Measurements from ENCODE around the gene CBARP. TPM values are rescaled to one million over a fixed set of nuclear protein-coding genes. Genes with fewer than 3 reads are reported as not detected.

CBARP gene
- total RNA-seq, 1 experiment from 2014 or later = 23.8 TPM

GRCh38 chr19:1276628-1277022 is 38.8 kb upstream of the CBARP start:
- no peak overlapping the region for H2AFZ ChIP-seq (ENCODE audit: low read depth, low read length, poor library complexity, severe bottlenecking)
- H3K4me1 ChIP-seq (ENCODE audit: control insufficient read depth in 1 of 2, insufficient read depth in 2 of 2, low read length in 2 of 2) = peaks cover 17 to 43% of the 10 kb centered on the region in 2 experiments
- intact Hi-C loops (cut with micrococcal nuclease) = loop anchor here (10.0 kb wide), 1 partner anchor 128 kb away; the partner anchor contains the start of genes DAZAP1 and GAMT
- peaks cover 20 to 30% of the 10 kb centered on the region in 2 experiments; a peak in 3 of 4 replicates for H3K36me3 ChIP-seq (ENCODE audit: control insufficient read depth in 1 of 2, insufficient read depth in 2 of 2, low read length in 2 of 2)
- ATAC-seq = no peak
- peak overlapping the region; percentile 100 for H3K27ac ChIP-seq (ENCODE audit: low read depth, low read length)
- H3K27me3 ChIP-seq (ENCODE audit: insufficient read depth, low read length) = no peaks in the 10 kb centered on the region
- H3K79me2 ChIP-seq (ENCODE audit: insufficient read depth, low read length) = peaks cover 51% of the 10 kb centered on the region
- no peaks in the 10 kb centered on the region for H4K20me1 ChIP-seq (ENCODE audit: insufficient read depth)
- H3K9ac ChIP-seq (ENCODE audit: low read length) = peak overlapping the region; percentile 97
- DNase-seq (ENCODE audit: low read depth, low spot score) = no peak
- peak overlapping the region; percentile 99 for H3K4me2 ChIP-seq (ENCODE audit: low read length)
- BruUV-seq (replicated peaks) = no TSS peak
- ChIA-PET CTCF (no interaction called here), POLR2A (no interaction called here), RAD21 (ENCODE audit: low non-redundant PET in 1 of 2, low total read pairs in 2 of 2, uncharacterized antibody in 2 of 2, unreplicated experiment in 2 of 2) (no interaction called here)
- TF ChIP-seq FOSL1 (IDR thresholded peaks at IDR 0.05; ENCODE audit: low read depth) (no peak), ZFX (IDR thresholded peaks at IDR 0.05) (no peak), POLR2A (IDR thresholded peaks at IDR 0.05; ENCODE audit: borderline replicate concordance, extremely low read depth, insufficient read depth, insufficient read length) (no peak)
- TF ChIP-seq, protein P1, sequence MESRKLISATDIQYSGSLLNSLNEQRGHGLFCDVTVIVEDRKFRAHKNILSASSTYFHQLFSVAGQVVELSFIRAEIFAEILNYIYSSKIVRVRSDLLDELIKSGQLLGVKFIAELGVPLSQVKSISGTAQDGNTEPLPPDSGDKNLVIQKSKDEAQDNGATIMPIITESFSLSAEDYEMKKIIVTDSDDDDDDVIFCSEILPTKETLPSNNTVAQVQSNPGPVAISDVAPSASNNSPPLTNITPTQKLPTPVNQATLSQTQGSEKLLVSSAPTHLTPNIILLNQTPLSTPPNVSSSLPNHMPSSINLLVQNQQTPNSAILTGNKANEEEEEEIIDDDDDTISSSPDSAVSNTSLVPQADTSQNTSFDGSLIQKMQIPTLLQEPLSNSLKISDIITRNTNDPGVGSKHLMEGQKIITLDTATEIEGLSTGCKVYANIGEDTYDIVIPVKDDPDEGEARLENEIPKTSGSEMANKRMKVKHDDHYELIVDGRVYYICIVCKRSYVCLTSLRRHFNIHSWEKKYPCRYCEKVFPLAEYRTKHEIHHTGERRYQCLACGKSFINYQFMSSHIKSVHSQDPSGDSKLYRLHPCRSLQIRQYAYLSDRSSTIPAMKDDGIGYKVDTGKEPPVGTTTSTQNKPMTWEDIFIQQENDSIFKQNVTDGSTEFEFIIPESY (IDR thresholded peaks at IDR 0.05; ENCODE audit: extremely low read depth, insufficient replicate concordance, low read length) = no peak
- no peaks in the 10 kb centered on the region for H3K9me2 ChIP-seq (ENCODE audit: insufficient read depth)
- H3K4me3 ChIP-seq (replicated peaks in 1 of 2; ENCODE audit: low read depth in 1 of 2, low read length in 2 of 2) = peak overlapping the region; percentile 84 to 85
- H3K9me3 ChIP-seq (ENCODE audit: control insufficient read depth in 1 of 2, insufficient read depth in 1 of 2, low read depth in 1 of 2, low read length in 2 of 2) = no peaks in the 10 kb centered on the region

DNA sequence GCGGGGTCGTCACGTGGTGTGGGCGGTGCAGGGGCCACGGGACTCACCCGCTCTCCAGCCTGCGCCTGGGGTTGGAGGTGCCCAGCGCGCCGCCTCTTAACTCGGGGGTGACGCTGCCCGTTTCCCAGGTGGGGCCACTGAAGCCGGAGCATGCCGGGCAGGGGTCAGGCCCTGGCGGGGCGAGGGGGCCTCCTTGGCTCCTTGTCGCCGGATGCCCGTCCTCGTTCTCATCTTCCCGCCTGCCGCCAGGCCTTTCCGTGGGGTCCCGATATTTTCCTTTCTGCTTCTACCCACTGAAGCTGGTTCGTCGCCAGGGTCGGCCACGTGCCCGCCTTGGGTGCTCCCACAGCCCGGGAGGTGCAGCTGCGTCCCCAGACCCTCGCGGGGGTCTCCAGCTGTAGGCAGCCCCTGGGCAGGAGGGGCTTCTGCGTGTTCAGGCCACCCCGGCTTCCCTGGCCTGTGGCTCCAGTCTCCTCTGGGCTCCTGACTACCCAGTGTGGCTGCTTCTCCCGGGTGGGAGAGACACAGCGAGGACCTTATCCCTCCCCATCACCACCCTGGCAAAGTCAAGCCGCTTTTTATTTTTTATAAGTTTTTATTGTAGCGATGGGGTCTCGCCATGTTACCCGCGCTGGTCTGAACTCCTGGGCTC is 38.3 kb upstream of the CBARP start:
- BruUV-seq (replicated peaks) = TSS peak; percentile 30
- POLR2A ChIA-PET = no interaction called here
- TF ChIP-seq SIN3A (IDR thresholded peaks at IDR 0.05; ENCODE audit: low read depth) (peak; percentile 62; the same call in 1 of the 2 replicates), EGR1 (IDR thresholded peaks at IDR 0.05; ENCODE audit: low read depth) (peak; percentile 98; the same call in 1 of the 2 replicates), ZFX (IDR thresholded peaks at IDR 0.05) (peak; percentile 15; the same call in 1 of the 2 replicates), MAX (IDR thresholded peaks at IDR 0.05) (peak; percentile 72), POLR2AphosphoS5 (IDR thresholded peaks at IDR 0.05; ENCODE audit: low read depth, low read length) (peak; percentile 35; the same call in 1 of the 2 replicates), CTCF (IDR thresholded peaks at IDR 0.05 in 2 of 3, conservative IDR thresholded peaks at IDR 0.05 in 1 of 3; ENCODE audit: borderline replicate concordance in 1 of 3, insufficient read depth in 1 of 3, low read depth in 2 of 3, low read length in 2 of 3) (no peak), JUND (IDR thresholded peaks at IDR 0.05) (no peak)

More for the DNA sequence above, 38.3 kb upstream of the CBARP start:
- Histone ChIP-seq H4K20me1 (ENCODE audit: insufficient read depth) (no peaks in the 10 kb centered on the region), H3K9ac (ENCODE audit: low read length) (peak overlapping the region; percentile 97), H3K27ac (ENCODE audit: low read depth, low read length) (peak overlapping the region; percentile 100), H3K9me2 (ENCODE audit: insufficient read depth) (no peaks in the 10 kb centered on the region), H3K4me3 (replicated peaks in 1 of 2; ENCODE audit: low read depth in 1 of 2, low read length in 2 of 2) (peak overlapping the region; percentile 84 to 85), H3K4me1 (ENCODE audit: control insufficient read depth in 1 of 2, insufficient read depth in 2 of 2, low read length in 2 of 2) (peaks cover 17 to 48% of the 10 kb centered on the region in 2 experiments), H3K27me3 (ENCODE audit: insufficient read depth, low read length) (no peaks in the 10 kb centered on the region), H3K36me3 (ENCODE audit: control insufficient read depth in 1 of 2, insufficient read depth in 2 of 2, low read length in 2 of 2) (peaks cover 25 to 36% of the 10 kb centered on the region in 2 experiments; a peak in 3 of 4 replicates), H2AFZ (ENCODE audit: low read depth, low read length, poor library complexity, severe bottlenecking) (no peak overlapping the region), H3K9me3 (ENCODE audit: control insufficient read depth in 1 of 2, insufficient read depth in 1 of 2, low read depth in 1 of 2, low read length in 2 of 2) (no peaks in the 10 kb centered on the region), H3K79me2 (ENCODE audit: insufficient read depth, low read length) (peaks cover 56% of the 10 kb centered on the region), H3K4me2 (ENCODE audit: low read length) (peak overlapping the region; percentile 99)
- ATAC-seq (no peak), DNase-seq (ENCODE audit: low read depth, low spot score) (no peak)
- RAD21 ChIA-PET (ENCODE audit: low non-redundant PET in 1 of 2, low total read pairs in 2 of 2, uncharacterized antibody in 2 of 2, unreplicated experiment in 2 of 2) = no interaction called here
- CTCF ChIA-PET = no interaction called here
- intact Hi-C loops (cut with micrococcal nuclease) = loop anchor here (10.0 kb wide), 1 partner anchor 129 kb away; the partner anchor contains the start of genes DAZAP1 and GAMT
